ENCODE results near the gene BRIX1.
"Not testable (repeated sequence)": the region's sequence is repeated elsewhere in the genome, so short reads cannot be mapped to it uniquely, and the experiment has no call there.

BRIX1 gene

DNA sequence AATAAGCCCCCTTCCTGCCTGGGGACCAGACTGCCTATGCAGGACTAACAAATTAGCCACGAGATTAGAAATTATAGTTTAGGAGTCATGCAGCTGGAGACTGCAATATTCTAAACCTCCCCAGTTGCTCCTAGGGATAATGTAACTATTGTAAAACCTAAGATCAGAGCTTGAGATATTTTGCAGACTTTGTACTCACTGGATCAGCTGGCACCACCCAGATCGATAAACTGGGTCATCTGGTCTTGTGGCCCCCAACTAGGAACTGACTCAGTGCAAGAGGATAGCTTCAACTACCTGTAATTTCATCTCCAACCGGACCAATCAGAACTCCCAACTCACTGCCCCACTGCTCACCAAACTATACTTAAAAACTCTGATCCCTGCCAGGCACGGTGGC is 52.0 kb downstream of the BRIX1 start:
- no peak for DNase-seq

- DNase-seq: no peak
Observed at GRCh38 chr5:34968258-34968657, 52.7 kb downstream of the BRIX1 start.

DNA sequence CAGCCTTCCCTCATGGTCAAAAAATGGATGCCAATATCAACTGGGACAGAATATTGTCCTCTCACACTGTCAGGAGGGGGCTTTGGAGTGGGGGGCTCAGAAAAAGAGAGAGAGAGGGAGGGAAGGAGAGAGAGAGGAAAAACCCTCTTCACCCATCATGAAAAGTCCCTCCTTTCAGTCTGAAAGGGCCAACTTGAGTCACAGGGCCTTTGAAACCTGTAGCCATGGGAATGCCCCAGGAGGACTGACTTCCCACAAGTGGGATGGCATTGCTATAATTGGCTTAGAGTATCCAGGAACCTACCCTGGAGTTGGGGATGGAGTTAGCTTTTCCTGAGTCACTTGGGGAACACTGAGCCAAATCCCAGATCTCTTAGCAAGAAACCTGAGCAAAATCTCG is 55.0 kb downstream of the BRIX1 start:
- DNase-seq: no peak

DNA sequence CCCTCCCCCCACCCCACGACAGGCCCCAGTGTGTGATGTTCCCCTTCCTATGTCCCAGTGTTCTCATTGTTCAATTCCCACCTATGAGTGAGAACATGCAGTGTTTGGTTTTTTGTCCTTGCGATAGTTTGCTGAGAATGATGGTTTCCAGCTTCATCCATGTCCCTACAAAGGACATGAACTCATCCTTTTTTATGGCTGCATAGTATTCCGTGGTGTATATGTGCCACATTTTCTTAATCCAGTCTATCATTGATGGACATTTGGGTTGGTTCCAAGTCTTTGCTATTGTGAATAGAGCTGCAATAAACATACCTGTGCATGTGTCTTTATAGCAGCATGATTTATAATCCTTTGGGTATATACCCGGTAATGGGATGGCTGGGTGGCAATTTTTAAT is 56.1 kb downstream of the BRIX1 start:
- not testable (repeated sequence) for DNase-seq
